MM.1S (cell line): ENCODE results near the gene SLC7A9.

ENCODE experiments used
- DNase-seq: peaks from one replicate; pipeline ENCODE4 v3.0.0-alpha.2; 2015
- H2AFZ ChIP-seq: fragments of 300-600 bp; sonication (generic); 2 replicates; pipeline ENCODE4 v1.6.0; 2016; ENCODE audit warnings: antibody characterized with exemption, low read length
- H3F3A ChIP-seq: fragments of 300-600 bp; sonication (generic); 2 replicates; pipeline ENCODE4 v1.6.1; 2016; ENCODE audit warnings: mild to moderate bottlenecking, antibody characterized with exemption, low read length, moderate library complexity, mixed read lengths; ENCODE audit not compliant: insufficient read depth
- H3K27ac ChIP-seq: fragments of 300-600 bp; sonication (generic); 2 replicates; pipeline ENCODE4 v1.5.1; 2016; ENCODE audit warnings: mild to moderate bottlenecking, low read length
- H3K27me3 ChIP-seq: fragments of 300-600 bp; sonication (generic); replicated peaks from 2 replicates; pipeline ENCODE4 v1.6.0; 2016; ENCODE audit warnings: low read length; ENCODE audit not compliant: insufficient read depth
- H3K36me3 ChIP-seq: fragments of 300-600 bp; sonication (generic); replicated peaks from 2 replicates; pipeline ENCODE4 v1.6.1; 2016; ENCODE audit warnings: mild to moderate bottlenecking, low read length, mixed read lengths; ENCODE audit not compliant: insufficient read depth
- H3K4me1 ChIP-seq: fragments of 300-600 bp; sonication (generic); 2 replicates; pipeline ENCODE4 v1.6.1; 2016; ENCODE audit warnings: low read length, mixed read lengths
- H3K4me2 ChIP-seq: fragments of 300-600 bp; sonication (generic); 2 replicates; pipeline ENCODE4 v1.6.0; 2016; ENCODE audit warnings: low read depth, low read length
- H3K4me3 ChIP-seq: fragments of 300-600 bp; sonication (generic); 2 replicates; pipeline ENCODE4 v1.5.1; 2016; ENCODE audit warnings: low read length, mixed read lengths
- H3K79me2 ChIP-seq: fragments of 300-600 bp; sonication (generic); 2 replicates; pipeline ENCODE4 v1.6.1; 2016; ENCODE audit warnings: mixed run types, low read length, mixed read lengths
- H3K9ac ChIP-seq: fragments of 300-600 bp; sonication (generic); 2 replicates; pipeline ENCODE4 v1.6.1; 2016; ENCODE audit warnings: low read length, mixed read lengths
- H3K9me2 ChIP-seq: fragments of 300-600 bp; sonication (generic); replicated peaks from 2 replicates; pipeline ENCODE4 v1.6.1; 2016; ENCODE audit warnings: mild to moderate bottlenecking, low read length, mixed read lengths; ENCODE audit not compliant: insufficient read depth
- H3K9me3 ChIP-seq: fragments of 300-600 bp; sonication (generic); replicated peaks from 2 replicates; pipeline ENCODE4 v1.6.1; 2016; ENCODE audit warnings: mild to moderate bottlenecking, low read length, mixed read lengths; ENCODE audit not compliant: insufficient read depth
- H4K20me1 ChIP-seq: fragments of 300-600 bp; sonication (generic); 2 replicates; pipeline ENCODE4 v1.6.1; 2016; ENCODE audit warnings: mild to moderate bottlenecking, low read length, moderate library complexity, mixed read lengths; ENCODE audit not compliant: insufficient read depth
- EZH2 ChIP-seq: fragments of 300-600 bp; sonication (generic); optimal IDR thresholded peaks from 2 replicates; pipeline ENCODE3; 2017; ENCODE audit warnings: low read depth, mild to moderate bottlenecking, antibody characterized with exemption, low read length, mixed read lengths
- EZH2phosphoT487 ChIP-seq: fragments of 300-600 bp; sonication (generic); IDR thresholded peaks from 2 replicates; pipeline ENCODE4 v1.6.1; 2018; ENCODE audit warnings: antibody characterized with exemption, low read length
- TF ChIP-seq, protein P1 (sequence below): fragments of 300-600 bp; sonication (generic); IDR thresholded peaks from 2 replicates; pipeline ENCODE4 v1.5.1; 2016; ENCODE audit warnings: antibody characterized with exemption, low read length, mixed read lengths

SLC7A9 gene

DNA sequence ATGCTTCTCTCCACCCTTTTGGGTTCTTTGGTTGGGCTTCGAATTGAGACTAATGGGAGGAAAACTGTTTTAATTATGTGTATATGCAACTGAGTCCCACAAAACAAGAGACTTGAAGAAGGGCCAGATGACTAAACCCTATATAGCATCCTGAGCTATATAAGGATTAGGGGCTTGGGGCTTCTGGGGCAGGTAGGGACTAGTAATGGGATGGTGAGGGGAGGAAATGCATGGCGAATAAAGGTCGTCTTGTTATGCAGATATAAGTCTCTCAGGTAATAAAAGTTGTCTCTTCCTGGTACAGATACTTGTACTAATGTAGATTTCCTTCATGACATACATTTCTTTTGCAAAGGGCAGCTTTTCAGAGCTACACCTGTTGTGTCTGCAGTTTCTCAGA, 2.8 kb upstream of the SLC7A9 start:
- H3K9me2 ChIP-seq: no peaks in the 10 kb centered on the region
- TF ChIP-seq, protein P1, sequence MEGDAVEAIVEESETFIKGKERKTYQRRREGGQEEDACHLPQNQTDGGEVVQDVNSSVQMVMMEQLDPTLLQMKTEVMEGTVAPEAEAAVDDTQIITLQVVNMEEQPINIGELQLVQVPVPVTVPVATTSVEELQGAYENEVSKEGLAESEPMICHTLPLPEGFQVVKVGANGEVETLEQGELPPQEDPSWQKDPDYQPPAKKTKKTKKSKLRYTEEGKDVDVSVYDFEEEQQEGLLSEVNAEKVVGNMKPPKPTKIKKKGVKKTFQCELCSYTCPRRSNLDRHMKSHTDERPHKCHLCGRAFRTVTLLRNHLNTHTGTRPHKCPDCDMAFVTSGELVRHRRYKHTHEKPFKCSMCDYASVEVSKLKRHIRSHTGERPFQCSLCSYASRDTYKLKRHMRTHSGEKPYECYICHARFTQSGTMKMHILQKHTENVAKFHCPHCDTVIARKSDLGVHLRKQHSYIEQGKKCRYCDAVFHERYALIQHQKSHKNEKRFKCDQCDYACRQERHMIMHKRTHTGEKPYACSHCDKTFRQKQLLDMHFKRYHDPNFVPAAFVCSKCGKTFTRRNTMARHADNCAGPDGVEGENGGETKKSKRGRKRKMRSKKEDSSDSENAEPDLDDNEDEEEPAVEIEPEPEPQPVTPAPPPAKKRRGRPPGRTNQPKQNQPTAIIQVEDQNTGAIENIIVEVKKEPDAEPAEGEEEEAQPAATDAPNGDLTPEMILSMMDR: no peak
- TF ChIP-seq EZH2phosphoT487 (no peak), EZH2 (no peak)
- H2AFZ ChIP-seq: no peak overlapping the region
- no peaks in the 10 kb centered on the region for H3K27me3 ChIP-seq
- H3K27ac ChIP-seq: no peak overlapping the region
- no peaks in the 10 kb centered on the region for H3K4me1 ChIP-seq
- H3K4me3 ChIP-seq: no peak overlapping the region
- H3K9me3 ChIP-seq: no peaks in the 10 kb centered on the region
- H3F3A ChIP-seq: no peaks in the 10 kb centered on the region
- H4K20me1 ChIP-seq: no peaks in the 10 kb centered on the region
- no peak for DNase-seq
- no peaks in the 10 kb centered on the region for H3K79me2 ChIP-seq
- no peak overlapping the region for H3K4me2 ChIP-seq
- H3K36me3 ChIP-seq: no peaks in the 10 kb centered on the region
- H3K9ac ChIP-seq: no peak overlapping the region

DNA sequence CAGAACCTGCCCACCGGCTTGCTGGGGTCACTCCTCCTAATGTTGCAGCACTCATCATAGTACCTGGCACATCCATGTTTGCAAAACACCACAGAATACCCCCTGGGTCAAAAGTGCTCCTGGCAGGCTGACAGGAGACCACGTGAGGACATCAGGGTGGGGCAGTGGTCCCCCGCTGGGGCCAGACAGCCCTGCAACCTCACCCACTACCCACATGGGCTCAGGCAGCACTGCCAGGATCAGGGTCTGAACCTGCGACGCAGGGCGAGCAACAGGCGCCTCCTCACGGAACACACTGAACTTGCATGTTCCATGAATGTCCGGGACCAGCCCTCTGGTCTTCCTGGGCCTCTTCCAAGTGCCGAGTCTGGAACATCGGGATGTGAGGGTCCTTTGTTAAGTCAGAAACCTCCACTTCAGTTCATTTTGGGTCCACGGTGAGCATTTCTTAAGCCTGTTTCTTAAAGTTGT, 1.4 kb upstream of the SLC7A9 start:
- H3K79me2 ChIP-seq: no peaks in the 10 kb centered on the region
- no peaks in the 10 kb centered on the region for H3K27me3 ChIP-seq
- TF ChIP-seq EZH2phosphoT487 (no peak), EZH2 (no peak)
- TF ChIP-seq, protein P1: no peak
- H2AFZ ChIP-seq: no peak overlapping the region
- H3K4me3 ChIP-seq: no peak overlapping the region
- no peaks in the 10 kb centered on the region for H3K4me1 ChIP-seq
- no peaks in the 10 kb centered on the region for H3F3A ChIP-seq
- no peak overlapping the region for H3K27ac ChIP-seq
- no peaks in the 10 kb centered on the region for H4K20me1 ChIP-seq
- no peak overlapping the region for H3K4me2 ChIP-seq
- no peaks in the 10 kb centered on the region for H3K9me3 ChIP-seq
- no peak for DNase-seq
- H3K36me3 ChIP-seq: no peaks in the 10 kb centered on the region
- H3K9ac ChIP-seq: no peak overlapping the region
- H3K9me2 ChIP-seq: no peaks in the 10 kb centered on the region

DNA sequence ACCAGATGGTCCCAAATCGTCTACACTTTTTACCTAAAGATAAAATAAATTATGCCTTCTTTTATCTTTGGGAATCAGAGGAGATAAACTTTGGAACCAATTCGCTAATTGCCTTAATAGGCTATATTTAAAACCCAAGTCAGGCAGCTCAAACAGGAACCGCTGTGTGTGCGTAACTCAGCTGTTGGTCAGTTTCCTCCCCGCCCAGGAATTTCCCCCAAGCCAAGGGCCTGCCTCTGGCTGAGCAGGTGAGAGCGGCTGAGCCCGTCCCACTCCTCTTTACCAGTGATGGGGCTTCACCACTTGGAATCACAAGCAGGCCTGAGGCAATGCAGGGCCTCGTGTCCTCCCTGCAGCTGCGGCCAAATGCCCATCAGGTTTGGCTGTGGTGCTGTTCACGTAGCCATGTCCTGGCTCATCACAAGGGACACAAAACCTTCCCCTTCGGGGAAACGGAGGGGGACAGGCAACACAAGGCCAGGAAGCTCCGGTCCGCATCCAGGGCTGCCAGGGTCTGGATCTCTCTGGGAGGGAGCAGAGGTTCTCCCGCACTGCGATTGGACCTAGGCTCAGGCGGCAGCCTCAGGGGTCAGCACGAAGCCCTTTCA, 503 bp upstream of the SLC7A9 start:
- no peak overlapping the region for H3K4me2 ChIP-seq
- H3K79me2 ChIP-seq: no peaks in the 10 kb centered on the region
- H3K9me2 ChIP-seq: no peaks in the 10 kb centered on the region
- H4K20me1 ChIP-seq: no peaks in the 10 kb centered on the region
- H3K27me3 ChIP-seq: no peaks in the 10 kb centered on the region
- H3K9me3 ChIP-seq: no peaks in the 10 kb centered on the region
- H3K4me1 ChIP-seq: no peaks in the 10 kb centered on the region
- no peak for DNase-seq
- no peaks in the 10 kb centered on the region for H3F3A ChIP-seq
- no peak overlapping the region for H3K4me3 ChIP-seq
- TF ChIP-seq, protein P1: no peak
- TF ChIP-seq EZH2phosphoT487 (no peak), EZH2 (no peak)
- no peak overlapping the region for H2AFZ ChIP-seq
- H3K36me3 ChIP-seq: no peaks in the 10 kb centered on the region
- no peak overlapping the region for H3K27ac ChIP-seq
- no peak overlapping the region for H3K9ac ChIP-seq
